Measurements from ENCODE around the gene PPP1R12C.

The PPP1R12C gene

GRCh38 chr19:55146705-55147273 is 29.4 kb upstream of the PPP1R12C start:
- no peak for DNase-seq (ENCODE audit: low spot score)

DNA sequence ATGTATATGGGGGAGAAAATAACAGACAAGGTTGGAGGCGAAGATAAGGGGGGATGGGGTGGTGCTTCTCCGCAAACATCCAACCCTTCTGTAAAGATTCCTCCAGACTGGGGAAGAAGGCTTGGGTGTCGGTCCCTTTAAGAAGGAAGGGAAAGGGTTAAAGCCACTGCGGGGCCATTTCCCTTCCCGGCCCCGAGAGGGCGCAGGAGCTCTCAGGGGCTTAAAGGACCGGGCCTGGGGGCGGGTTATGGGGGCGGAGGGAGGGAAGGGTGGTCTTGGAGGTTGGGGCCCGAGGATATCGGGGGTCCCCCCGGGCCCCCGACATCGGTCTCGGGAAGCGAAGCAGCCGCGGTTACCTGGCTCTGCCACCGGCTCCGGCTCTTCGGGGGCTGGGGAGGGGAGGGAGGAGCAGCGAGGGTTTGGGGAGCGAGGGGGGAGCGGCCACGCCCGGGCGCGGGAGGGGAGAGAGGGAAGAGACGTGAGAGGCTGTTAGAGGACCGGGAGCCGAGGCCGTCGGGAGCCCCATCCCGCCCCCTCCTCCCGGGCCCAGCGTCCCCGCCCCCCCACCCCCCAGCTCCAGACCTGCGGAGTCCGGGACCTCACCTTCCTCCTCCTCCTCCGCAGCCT is 28.8 kb upstream of the PPP1R12C start:
- no peak for DNase-seq (ENCODE audit: low spot score)

DNA sequence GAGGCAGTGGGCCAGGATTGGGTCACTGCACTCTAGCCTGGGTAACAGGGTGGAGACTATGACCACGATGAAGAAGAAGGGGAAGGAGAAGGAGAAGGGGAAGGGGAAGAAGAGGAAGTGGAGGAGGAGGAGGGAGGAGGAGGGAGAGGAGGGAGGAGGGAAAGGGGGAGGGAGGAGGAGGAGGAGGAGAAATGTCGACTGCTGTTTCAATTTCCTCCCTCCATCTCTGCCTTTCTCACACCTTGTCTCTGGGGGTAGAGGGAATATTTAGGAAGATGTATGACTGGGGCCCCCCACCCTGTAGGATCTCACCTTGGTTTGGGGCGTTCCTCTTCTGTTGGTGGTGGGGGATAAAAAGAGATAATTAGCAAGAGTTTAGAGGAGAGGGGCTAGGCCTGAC is 27.8 kb upstream of the PPP1R12C start:
- no peak for DNase-seq (ENCODE audit: low spot score)

DNA sequence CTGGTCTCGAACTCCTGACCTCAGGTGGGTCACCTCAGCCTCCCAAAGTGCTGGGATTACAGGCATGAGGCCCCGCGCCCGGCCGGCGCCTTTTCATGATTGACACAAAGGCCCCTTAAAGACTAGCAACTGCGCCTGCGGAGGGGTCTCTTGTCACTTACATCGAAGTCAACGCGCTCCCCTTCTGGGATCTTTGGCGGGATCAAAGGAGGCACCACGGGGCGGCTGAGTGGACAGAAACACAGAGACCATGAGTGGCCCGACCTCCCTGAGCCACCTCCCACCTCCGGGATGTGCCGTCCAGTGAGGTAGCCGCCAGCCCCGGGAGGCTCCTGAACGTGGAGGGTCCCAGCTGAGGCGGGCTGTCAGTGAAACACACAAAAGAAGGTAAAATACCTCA is 24.3 kb upstream of the PPP1R12C start:
- no peak for DNase-seq (ENCODE audit: low spot score)

- DNase-seq (ENCODE audit: low spot score): no peak
Measured at GRCh38 chr19:55137915-55138314, 20.5 kb upstream of the PPP1R12C start.

DNA sequence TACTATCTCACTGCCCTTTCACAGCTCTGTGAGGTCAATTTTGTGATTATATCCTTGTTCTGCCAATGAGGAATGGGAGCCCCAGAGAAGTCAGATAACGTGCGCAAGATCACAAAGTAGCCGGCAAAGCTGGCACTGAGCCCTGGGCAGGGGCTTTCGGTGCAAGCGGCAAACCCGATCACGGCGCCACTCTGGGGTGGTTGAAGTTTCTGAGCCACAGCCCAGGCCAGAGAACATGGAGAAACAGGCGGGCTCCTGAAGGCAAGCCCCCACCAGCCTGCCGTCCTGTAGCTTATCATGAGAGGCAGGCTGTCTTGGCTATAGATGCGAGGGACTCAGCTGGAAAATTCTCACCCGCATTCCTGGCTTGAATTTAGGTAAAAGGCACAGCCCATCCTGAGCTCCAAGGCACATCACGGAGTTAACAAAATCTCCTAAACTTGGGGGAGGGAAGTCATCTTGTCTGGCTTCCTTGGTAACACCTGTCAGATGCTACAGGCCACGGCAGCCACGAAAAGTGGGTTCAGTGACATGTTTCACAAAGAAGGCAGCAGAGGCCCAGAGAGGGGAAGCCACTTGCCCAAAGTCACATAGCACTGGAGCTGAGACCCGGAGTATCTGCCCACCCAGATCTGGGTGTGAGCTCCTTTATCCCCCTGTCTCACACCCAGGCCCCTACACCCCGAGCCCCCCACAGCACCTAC is 19.1 kb upstream of the PPP1R12C start:
- no peak for DNase-seq (ENCODE audit: low spot score)

GRCh38 chr19:55134736-55135135 is 17.3 kb upstream of the PPP1R12C start:
- DNase-seq (ENCODE audit: low spot score): no peak

- DNase-seq (ENCODE audit: low spot score): no peak
Measured at GRCh38 chr19:55133639-55134444, 16.4 kb upstream of the PPP1R12C start.

DNA sequence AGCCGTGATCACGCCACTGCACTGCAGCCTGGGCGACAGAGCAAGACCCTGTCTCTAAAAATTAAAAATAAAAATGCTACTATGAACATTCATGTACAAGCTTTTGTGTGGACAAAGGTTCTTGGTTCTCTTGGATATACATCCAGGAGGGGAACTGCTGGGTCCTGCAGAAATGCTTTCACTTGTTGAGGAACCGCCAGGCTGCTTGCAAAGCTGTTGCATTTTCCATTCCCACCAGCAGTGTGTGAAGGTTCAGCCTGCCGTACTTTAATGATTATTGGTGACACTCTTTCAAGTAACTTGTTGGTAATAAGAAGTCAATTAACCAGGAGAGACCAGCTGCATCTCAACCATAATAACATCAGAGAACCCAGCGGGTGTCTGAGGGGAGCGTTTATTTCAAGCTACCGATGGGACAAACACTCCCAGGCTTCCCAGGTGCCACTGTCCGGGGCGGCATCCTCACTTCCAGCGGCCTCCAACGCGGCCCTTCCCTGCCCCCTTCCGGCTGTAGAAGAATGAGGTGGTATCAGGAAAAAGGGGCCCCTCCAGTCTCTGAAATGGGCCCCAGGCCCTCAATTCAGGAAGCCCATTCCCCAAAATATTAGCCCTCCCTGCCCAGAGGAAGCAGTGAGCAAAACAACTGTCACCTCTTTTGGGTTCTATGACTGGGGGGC is 15.2 kb upstream of the PPP1R12C start:
- DNase-seq (ENCODE audit: low spot score): no peak

GRCh38 chr19:55131421-55131820 is 14.0 kb upstream of the PPP1R12C start:
- DNase-seq (ENCODE audit: low spot score): no peak

- no peak for DNase-seq (ENCODE audit: low spot score)
Measured at GRCh38 chr19:55119053-55119452, 1.6 kb upstream of the PPP1R12C start.

- DNase-seq (ENCODE audit: low spot score): peak; percentile 74
Measured at GRCh38 chr19:55118401-55118991, 1.1 kb upstream of the PPP1R12C start.

DNA sequence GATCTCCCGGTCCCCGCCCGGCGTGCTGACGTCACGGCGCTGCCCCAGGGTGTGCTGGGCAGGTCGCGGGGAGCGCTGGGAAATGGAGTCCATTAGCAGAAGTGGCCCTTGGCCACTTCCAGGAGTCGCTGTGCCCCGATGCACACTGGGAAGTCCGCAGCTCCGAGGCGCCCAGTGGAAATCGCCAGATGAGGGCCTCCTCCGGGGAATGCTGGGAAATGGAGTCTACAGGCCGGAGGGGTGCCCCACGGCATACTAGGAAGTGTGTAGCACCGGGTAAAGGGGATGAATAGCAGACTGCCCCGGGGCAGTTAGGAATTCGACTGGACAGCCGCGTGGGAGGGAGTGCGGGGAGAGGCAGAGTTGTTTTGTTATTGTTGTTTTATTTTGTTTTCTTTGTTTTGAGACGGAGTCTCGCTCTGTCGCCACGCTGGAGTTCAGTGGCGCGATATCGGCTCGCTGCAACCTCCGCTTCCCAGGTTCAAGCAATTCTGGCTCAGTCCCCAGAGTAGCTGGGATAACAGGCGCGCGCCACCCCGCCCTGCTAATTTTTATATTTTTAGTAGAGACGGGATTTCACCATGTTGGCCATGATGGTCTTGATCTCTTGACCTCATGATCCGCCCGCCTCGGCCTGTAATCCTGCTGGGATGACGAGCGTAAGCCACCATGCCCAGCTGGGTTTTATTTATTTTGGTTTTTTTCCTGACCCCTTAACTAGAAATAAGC is 390 bp upstream of the PPP1R12C start:
- DNase-seq (ENCODE audit: low spot score): peak; percentile 99

- DNase-seq (ENCODE audit: low spot score): peak; percentile 88
Measured at GRCh38 chr19:55116232-55116858, 1.1 kb downstream of the PPP1R12C start.

DNA sequence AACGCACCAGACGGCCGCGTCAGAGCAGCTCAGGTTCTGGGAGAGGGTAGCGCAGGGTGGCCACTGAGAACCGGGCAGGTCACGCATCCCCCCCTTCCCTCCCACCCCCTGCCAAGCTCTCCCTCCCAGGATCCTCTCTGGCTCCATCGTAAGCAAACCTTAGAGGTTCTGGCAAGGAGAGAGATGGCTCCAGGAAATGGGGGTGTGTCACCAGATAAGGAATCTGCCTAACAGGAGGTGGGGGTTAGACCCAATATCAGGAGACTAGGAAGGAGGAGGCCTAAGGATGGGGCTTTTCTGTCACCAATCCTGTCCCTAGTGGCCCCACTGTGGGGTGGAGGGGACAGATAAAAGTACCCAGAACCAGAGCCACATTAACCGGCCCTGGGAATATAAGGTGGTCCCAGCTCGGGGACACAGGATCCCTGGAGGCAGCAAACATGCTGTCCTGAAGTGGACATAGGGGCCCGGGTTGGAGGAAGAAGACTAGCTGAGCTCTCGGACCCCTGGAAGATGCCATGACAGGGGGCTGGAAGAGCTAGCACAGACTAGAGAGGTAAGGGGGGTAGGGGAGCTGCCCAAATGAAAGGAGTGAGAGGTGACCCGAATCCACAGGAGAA is 1.9 kb downstream of the PPP1R12C start:
- DNase-seq (ENCODE audit: low spot score): no peak

DNA sequence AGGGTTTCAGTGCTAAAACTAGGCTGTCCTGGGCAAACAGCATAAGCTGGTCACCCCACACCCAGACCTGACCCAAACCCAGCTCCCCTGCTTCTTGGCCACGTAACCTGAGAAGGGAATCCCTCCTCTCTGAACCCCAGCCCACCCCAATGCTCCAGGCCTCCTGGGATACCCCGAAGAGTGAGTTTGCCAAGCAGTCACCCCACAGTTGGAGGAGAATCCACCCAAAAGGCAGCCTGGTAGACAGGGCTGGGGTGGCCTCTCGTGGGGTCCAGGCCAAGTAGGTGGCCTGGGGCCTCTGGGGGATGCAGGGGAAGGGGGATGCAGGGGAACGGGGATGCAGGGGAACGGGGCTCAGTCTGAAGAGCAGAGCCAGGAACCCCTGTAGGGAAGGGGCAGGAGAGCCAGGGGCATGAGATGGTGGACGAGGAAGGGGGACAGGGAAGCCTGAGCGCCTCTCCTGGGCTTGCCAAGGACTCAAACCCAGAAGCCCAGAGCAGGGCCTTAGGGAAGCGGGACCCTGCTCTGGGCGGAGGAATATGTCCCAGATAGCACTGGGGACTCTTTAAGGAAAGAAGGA is 2.8 kb downstream of the PPP1R12C start:
- no peak for DNase-seq (ENCODE audit: low spot score)

GRCh38 chr19:55113570-55114039 is 3.8 kb downstream of the PPP1R12C start:
- DNase-seq (ENCODE audit: low spot score): peak; percentile 80

- no peak for DNase-seq (ENCODE audit: low spot score)
Measured at GRCh38 chr19:55112777-55113569, 4.5 kb downstream of the PPP1R12C start.

All from Ammon's horn (tissue), 1 donor.